Dermis microvascular lymphatic vessel endothelial cell (primary cell): Measurements from ENCODE around the gene NLGN1. TPM values are rescaled to one million over a fixed set of nuclear protein-coding genes. Genes with fewer than 3 reads are reported as not detected.

ENCODE experiments used
- DNase-seq, 2 donors: peaks; one replicate each; pipeline versions ENCODE4 v3.0.0 to v3.0.0-alpha.2; 2010; ENCODE audit warnings: low read depth in 2 of 2
- total RNA-seq: library from RNA; depleted of rRNA; stranded (reverse); fragments of >200 nt; gene quantifications from 2 replicates; pipeline ENCODE4 v1.2.1, GENCODE V29; 2014

NLGN1 gene
- total RNA-seq, 1 donor from 2014 or later: 0.51 TPM

DNA sequence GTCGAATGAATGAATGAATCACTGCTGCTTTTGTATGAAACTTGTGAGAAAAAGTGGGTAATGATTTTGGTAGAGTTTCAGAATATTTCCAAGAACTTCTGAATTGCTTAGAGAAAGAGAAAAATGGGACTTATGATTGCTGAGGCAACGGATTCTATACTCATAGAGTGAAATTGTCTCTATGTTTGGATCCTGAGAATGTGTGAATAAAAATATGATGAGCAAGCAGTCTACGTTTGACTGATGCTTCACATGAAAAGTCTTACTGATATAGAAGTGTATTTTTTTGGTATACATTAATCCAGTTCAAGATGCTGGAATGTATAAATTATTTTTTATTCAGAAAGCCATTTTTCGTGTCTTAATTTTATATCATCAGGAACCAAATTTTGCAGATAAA, 441.1 kb downstream of the NLGN1 start:
- DNase-seq: no peak

DNA sequence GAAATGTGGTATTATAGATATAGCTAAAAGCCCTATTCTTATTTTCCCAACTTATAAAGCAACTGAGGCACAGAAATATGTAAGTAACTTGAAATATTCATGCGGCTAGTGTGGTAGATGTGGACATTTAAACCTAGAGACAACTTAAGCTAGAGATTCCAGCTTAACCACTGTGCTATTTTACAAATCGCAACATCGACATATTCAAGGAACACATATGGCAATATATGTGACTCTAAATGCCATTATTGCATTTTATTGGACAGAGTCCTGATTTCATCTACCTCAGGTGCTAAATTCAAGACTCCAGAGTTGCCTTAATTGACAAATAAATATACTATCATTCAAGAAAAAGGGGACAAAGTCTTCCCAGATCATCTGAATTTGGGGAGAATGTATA, 442.3 kb downstream of the NLGN1 start:
- DNase-seq: no peak

DNA sequence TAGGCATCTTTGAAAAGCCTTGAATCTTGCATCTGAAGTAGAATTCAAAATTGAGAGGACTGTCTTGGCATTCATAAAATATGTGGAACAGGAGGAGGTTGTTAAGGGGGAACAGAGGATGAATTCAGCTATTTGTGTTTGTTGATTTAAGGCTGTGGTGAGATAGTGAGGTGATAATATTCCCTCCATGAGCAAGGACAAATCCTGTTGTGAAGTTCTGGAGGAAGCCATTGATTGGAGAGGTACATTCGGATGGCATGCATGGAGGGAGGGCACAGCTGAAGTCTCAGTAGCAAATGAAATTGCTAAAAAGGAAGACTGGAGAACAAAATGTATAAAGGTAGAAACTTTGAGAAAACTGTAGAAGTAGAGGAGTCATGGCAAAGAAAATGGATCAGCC, 443.8 kb downstream of the NLGN1 start:
- no peak for DNase-seq

DNA sequence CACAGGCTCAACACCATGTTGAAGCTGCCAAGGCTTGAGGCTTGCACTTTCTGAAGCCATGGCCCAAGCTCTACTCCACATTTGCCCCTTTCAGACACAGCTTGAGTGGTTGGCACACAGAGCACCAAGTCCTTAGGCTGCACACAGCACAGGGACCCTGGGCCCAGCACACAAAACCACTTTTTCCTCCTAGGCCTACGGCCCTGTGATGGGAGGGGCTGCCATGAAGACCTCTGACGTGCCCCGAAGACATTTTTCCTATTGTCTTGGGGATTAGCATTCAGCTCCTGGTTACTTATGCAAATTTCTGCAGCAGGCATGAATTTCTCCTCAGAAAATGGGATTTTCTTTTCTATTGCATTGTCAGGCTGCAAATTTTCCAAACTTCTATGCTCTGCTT, 445.5 kb downstream of the NLGN1 start:
- DNase-seq: no peak

DNA sequence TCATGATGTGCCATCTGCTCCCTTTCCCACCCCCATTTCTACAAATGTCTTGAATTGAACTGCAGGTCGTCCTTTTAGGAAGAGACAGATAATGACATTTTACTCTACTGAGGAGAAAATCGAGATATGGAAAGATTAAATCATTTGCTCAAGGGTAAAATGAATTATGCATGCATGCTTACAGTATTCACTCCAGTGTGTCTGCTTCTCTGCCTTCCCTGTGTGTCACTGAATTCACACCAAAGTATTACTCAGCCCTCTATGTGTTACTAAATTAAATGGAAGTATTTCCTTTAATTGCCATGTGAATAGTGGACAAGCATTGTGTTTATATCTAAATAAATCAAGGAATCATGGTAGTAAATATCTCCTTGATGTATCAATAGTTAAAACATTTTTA, 449.0 kb downstream of the NLGN1 start:
- DNase-seq: no peak

DNA sequence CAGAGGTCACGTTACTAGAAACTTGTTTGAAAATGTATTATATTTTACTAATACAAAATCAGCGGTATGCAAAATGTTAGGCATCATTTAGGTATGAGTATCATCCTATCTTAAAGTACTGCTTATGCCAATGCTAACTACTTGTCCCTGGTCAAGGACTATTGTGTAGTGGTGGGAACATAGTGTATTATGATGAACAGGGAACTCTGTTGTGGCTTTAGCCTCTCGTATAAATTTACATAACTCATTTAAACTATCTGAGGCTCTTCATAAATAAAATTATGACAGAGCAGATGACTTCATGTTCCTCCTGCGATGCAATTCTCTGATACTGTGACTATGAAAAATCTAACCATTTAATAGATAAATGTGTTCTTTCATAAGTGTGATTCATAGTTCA, 451.9 kb downstream of the NLGN1 start:
- no peak for DNase-seq

DNA sequence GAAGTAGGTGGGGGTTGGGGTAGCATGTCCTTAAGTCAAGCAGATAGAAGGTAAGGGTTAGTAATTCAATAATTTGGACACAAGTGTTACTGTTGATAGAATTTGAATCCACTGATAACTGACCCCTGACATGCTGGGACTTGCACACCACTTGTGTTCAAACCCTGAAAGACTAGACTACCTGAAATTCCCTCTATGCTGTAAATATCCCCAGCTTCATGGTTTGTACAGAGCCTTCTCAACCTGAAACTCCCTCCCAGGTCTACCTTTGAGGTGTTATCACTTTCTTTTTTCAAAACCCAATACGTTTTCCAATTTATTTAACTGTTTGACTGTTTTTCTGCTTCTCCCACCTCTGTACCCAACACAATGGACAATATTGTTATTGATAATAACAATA, 459.6 kb downstream of the NLGN1 start:
- DNase-seq: no peak

DNA sequence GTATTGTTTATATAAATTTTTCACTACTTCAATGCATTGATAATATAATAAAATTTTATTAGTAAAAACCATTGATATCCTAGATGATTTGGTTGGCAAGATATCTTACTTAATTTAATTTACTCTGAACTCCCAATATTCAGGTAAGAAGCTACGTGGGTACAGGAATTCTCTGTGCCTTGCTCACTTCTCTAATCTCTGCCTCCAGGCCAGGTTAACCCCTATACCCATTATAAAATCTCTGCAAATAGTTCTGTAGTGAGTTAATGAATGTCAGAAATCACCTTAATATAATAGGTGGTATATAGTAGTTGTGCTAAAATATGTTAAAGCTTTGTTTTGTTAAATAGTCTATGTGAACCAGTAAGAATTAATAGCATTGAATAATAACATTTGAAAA, 465.2 kb downstream of the NLGN1 start:
- DNase-seq: no peak

DNA sequence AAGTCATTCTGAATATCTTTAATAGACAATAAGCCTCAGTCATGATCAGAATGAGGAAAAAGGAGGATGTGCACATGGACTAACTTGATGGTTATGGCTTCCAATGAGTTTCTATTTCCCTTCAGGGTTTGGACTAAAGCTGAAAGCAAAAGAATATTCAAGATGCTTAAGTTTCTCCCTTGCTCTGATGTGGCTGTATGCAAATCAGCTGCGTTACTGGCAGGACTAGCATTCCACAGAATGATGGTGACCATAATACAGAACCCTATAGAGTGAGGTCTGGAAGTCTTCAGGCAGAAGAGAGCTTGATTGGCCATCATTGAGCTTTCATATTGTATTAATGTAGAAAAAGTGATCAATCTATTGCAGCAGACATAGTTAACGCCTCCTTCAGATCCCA, 466.0 kb downstream of the NLGN1 start:
- no peak for DNase-seq

DNA sequence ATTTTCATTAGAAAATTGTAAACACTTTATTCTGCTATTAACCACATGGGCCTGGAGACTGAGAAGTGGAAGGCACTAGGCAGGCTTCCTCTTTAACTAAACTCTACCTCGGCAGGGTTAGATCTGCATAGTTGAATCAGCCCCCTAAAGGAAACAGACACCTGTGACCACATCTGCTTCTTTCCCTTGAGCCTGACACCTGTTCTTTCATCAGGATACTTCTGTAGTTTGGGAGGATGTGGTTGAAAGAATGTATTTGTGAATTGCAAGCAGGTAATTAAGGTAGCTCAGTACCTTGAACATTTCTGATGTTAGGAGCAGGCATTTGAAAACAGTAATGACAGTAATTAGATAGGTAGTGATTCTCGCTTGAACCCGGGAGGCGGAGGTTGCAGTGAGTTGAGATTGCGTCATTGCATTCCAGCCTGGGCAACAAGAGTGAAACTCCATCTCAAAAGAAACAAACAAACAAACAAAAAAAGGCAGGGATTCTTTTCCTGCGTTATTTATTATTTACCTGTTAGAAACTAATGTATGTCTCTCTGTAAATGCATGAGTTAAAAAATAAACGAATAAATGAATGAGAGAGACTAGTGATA, 468.5 kb downstream of the NLGN1 start:
- no peak for DNase-seq

DNA sequence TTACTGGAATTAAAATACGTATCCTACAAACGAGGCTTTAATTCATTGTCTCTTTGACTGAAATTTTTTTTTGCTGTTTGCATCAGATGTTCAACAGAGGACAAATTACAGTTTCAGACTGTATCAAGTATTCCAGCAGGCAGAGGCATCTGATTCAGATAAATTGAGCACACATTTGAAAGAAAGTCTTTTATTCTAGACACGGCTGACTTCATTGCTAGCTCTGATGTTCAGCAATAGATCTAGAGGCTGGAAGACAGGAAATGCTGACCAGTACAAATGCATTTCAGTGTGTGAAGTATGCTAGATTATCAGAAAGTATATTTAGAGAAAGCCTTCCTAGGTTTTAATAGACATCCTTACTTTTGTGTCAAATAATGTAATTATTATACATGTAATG, 472.2 kb downstream of the NLGN1 start:
- no peak for DNase-seq

DNA sequence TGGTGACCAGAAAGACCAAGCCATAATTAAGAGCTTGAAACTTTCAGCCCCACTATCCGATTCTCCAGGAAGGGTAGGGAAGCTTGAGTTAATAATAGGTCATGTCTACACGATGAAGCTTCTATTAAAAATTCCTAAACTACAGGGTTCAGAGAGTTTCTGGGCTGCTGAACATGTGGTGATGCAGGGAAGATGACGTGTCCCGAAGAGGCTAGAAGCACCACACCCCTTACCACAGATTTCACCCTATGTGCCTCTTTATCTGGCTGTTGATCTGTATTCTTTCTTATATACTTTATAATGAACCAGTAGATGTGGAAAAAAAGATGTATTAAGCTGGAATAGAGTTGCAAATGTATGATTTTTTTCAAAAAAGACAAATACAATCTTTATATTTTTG, 473.4 kb downstream of the NLGN1 start:
- DNase-seq: no peak

DNA sequence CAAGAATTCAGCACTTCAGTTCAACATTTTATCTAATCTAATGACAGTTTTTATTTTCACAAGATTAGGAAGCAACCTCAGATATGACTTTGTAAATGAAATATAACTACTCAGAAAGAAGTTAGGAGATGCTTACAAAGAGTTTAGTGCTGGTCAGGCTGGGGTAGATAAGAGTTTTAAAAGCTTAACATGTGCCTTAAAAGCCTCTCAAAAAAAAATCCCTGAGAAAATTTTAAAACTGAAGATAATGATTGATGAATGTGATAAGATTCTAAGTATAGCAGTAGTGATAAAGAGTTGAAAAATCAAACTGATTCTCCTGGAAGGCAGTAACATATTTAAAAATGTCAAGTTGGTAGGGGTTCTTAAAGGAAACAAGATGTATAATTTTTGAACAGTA, 478.2 kb downstream of the NLGN1 start:
- no peak for DNase-seq

DNA sequence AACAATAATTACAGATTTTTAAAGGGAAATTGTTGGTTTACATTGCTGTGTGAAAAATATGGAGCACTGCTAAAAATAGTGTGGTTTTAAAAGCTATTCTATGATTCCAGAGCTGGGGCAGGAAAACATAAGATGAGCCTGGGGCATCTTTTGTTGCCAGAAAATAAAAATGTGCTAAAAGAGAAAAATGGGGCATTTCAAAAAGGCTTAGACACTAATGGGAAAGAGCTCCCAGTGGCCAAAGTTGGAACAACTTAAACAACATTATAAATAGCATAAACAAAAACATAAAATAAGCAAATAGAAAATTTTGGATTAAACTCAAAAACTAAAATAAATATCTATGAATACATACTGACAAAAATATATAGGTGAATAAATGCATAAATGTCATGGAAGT, 478.9 kb downstream of the NLGN1 start:
- no peak for DNase-seq

DNA sequence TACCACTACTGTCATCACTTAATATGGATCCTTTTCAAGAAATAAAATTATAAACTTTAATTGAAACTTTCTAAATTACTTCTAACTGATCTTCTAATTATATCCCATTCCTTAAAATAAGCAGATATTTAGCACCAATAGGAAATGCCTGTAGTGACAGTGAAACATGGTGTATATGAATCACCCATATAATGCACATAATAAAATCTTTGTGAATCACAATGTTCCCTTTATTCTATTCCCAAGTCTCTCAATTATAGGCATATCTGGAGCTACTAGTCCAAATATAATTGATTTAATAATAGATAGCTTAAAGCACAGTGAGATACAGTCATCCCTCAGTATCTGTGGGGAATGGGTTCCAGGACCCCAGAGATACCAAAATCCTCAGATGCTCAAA, 490.3 kb downstream of the NLGN1 start:
- no peak for DNase-seq

DNA sequence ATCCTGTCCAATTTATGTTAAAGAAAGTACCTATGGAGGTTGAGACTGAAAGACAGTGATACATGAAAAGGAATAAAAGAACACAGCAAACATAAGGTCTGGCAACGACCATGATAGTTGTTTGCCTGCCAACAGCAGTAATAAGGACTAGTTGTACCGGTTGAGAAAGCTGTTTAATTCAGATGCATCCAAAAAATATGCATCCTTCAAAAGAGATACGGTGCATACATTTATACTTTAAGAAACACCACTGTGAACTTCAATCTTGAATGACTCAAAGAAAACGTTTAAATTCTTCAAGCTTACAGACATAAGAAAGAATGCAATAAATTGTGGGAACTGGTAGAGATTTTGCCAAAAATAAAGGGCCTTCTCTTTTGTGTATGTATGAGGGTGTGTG, 492.1 kb downstream of the NLGN1 start:
- DNase-seq: no peak

DNA sequence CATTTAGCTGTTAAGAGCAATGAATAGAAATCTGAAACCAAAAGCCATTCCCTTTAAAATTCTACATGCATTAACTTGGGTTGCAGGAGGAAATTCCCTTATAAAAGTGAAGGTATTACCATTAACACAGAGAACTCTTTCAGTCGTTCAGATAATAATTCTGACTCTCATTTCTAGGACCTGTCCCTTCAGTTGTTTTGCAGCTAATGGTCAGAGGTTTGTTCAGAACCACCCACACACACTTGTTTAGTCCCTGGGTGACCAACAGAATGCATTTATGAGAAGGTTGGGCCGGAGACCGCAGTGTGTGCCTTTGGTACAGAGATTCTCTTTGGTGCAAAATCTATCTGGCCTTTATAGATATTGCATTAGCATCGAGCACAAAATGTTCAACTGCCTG, 492.5 kb downstream of the NLGN1 start:
- no peak for DNase-seq

DNA sequence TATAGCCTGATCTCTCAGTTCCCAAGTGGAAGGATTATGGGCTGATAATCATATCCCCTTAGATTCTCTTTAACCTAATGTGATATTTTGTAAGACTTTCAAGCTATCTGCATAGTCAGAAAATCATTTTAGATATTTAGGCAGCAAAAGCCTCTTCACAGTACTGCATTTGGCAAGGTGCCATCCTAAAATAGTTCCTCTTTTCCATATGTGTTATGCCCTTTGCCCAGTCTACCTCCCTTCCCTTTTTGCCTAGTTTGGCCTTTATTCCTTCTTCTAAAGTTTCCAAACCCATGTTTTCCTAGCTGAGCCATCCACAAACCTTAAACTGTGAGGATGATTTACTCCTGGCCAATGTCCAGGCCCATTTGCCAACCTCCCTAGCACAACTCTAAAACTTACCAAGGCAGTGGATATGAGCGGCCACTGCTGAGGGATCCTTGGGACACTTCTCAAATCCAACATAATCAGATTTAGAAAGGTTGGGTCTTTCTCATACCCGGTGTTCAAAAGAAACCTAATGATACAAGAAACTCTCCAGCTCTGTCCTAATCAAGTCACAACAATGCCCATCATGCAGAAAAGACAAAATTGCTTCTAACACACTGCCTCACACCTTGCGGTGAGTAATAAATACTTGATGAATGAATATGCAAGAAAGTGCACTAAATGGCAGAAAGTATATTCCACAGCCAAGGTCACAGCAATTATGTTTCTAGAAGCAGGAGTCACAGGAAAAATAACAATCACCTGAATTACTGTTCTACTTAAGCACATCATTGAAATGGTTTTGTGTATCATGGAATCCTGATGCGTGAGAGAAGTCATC, 493.9 kb downstream of the NLGN1 start:
- peak; percentile 29 to 33 for DNase-seq

DNA sequence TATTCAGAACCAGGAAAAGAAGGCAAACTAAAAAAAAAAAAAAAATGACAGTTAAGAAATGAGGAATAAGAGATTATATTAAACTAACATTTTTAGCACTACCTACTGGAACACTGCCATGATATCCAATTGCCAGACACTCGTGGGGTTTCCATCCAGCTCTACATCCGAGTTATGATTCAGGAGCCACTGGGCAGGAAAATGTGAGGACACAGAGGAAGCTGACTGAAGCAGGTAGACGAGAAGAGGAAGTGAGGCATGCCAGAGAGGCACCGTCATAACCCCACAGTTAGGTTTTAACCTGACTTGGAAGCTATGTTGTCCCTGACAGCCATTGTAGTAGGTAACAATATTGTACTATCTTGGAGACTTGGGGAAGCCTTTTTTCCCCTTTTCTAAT, 495.0 kb downstream of the NLGN1 start:
- DNase-seq: peak; percentile 83 to 89

DNA sequence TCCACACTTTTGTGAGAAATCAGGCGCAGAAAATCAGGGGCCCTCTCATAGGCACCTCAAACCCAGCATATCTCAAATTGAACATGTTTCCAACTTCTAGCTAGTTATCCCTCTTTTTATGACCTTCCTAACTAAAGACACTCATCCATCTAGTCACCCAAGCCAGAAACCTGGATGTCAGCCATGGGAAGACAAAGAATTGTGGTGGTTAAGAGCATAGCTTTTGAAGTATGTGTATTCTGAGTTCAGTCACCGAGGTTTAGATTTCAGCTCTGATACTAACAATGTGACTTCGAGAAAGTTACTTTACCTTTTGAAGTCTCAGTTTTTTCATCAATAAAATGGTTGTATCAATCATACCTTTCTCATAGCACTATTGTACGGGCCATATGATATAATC, 495.5 kb downstream of the NLGN1 start:
- DNase-seq: peak in 1 of 2 donors; percentile 7

DNA sequence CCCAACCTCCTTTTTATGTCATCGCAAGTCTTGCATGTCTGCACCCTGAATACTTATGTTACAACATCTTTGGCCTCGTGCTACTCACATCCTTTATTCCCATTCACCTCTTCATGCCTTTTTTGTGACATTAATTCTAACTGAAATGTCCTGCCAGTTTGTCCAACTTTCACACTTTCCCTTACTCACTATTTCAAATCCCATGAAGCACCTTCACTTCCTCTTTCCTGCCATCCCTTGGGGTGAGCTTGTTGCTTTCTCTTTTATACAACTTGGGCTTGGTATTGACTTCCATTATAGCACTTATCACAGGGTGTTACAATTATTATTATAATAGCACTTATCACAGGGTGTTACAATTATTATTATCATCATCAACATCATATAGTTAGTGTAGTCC, 496.3 kb downstream of the NLGN1 start:
- no peak for DNase-seq

DNA sequence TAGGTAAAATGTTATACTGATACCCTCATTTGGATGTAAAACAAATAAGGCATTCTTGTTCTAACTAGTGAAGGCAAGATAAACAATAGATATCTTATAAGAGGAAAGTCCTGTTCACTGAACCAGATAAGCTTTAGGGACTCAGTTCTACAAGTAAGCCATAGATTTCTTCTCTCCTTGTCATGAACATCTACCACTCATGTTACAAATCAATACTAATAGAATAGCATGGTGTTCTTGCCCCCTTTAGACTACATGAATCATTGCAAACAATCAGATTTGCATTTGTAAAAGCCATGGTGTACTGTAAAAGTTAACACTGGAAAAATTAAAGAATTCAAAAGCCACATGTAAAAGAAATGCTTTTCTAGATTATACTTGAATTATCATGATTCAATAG, 500.1 kb downstream of the NLGN1 start:
- DNase-seq: no peak

DNA sequence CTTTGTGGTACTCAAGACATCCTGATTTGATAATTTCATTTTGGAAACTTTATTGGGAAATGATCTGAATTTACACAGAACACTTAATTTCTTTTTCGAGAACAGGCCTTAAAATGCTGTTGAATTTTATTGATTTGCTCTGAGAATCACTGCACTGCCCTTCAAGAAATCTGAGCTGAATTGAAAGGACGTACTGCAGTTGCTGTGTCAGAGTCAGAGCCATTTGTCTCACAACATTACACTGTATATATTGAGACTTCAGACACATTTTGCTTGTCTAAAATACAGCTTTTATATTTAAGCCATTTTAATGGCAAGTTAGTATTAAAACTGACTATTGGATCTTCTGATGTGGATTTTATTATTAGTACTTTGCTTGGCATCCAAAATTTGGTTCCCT, 504.1 kb downstream of the NLGN1 start:
- no peak for DNase-seq

DNA sequence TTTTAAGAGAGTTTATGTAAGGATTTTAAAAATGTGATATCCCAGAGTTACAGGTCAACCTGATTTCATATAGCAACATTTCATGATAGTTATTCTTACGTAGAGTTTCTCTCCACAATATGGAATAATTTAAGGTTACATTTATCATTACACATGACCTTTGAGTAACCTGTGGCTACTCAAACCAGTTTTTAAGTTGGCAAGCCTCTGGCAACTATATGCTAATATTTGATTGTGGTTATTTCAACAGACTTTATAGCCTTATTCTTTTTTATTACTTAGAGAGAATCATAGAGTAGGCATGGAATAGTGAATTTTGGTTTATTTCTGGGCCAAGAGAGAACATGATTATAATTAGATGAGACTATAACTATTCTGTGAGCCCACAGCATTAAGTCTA, 504.9 kb downstream of the NLGN1 start:
- no peak for DNase-seq
